Esophagus muscularis mucosa (tissue), 3 donors: ENCODE measurements around the gene JUNB.

Experiments
- CTCF ChIP-seq, 3 experiments: fragments of 200-600 bp in 2 of 3; fragments of 450-650 bp in 1 of 3; sonication (generic) in 2 of 3; IDR thresholded peaks; one replicate each; pipeline ENCODE4 v1.5.1; 2017 to 2019; ENCODE audit warnings: antibody characterized with exemption in 3 of 3, mild to moderate bottlenecking in 2 of 3, moderate library complexity in 1 of 3
- EP300 ChIP-seq: sonication (generic); formaldehyde crosslinking; IDR thresholded peaks from one replicate; pipeline ENCODE4 v1.6.1; 2017; ENCODE audit warnings: antibody characterized with exemption

GRCh38 chr19:12766051-12766521, 25.2 kb upstream of the JUNB start:
- TF ChIP-seq CTCF (IDR thresholded peaks at IDR 0.05) (peak; percentile 84 to 95 (median 94)), EP300 (no peak)
